Testis (tissue), 3 donors: ENCODE data around the gene FANCG. TPM values are rescaled to one million over a fixed set of nuclear protein-coding genes. Genes with fewer than 3 reads are reported as not detected.

Experiments
- DNase-seq: peaks from one replicate; pipeline ENCODE4 v3.0.0-alpha.2; 2019
- H3K27ac ChIP-seq, 2 donors: fragments of 200-600 bp; sonication (generic); one replicate each; pipeline ENCODE4 v1.5.1; 2019
- H3K27me3 ChIP-seq: fragments of 200-600 bp; sonication (generic); one replicate; pipeline ENCODE4 v1.5.1; 2019
- H3K36me3 ChIP-seq: fragments of 200-600 bp; sonication (generic); one replicate; pipeline ENCODE4 v1.5.1; 2017; ENCODE audit warnings: low read depth; ENCODE audit errors: missing control alignments
- H3K4me1 ChIP-seq: fragments of 200-600 bp; sonication (generic); one replicate; pipeline ENCODE4 v1.5.1; 2019
- H3K4me3 ChIP-seq, 2 donors: fragments of 200-600 bp; sonication (generic); one replicate each; pipeline ENCODE4 v1.5.1; 2017 to 2019
- H3K9me3 ChIP-seq: fragments of 200-600 bp; sonication (generic); one replicate; pipeline ENCODE4 v1.5.1; 2017
- POLR2A ChIP-seq: fragments of 450-650 bp; IDR thresholded peaks from one replicate; pipeline ENCODE4 v1.6.1; 2017; ENCODE audit warnings: antibody characterized with exemption, mild to moderate bottlenecking, moderate library complexity
- WGBS, 2 donors: methylation state at CpG; one replicate each; pipeline ENCODE4 v1.1.5; 2018; 5-methylcytosine and 5-hydroxymethylcytosine counted together
- intact Hi-C: fragments of 100-400 bp; cut with DNase I; formaldehyde crosslinking; loops from one replicate; pipeline ENCODE4 v1.15.1; 2023; ENCODE audit warnings: low total_unique reads
- polyA plus RNA-seq: library from polyadenylated mRNA; stranded (reverse); fragments of 350-450 nt; fragmentation: Illumina TruSeq; extraction: RNeasy Lipid Tissue Mini Kit (QIAGEN cat#74804); gene quantifications from one replicate; pipeline ENCODE4 v1.2.3, GENCODE V29; 2014; ENCODE audit warnings: low read depth, low replicate concordance; ENCODE audit not compliant: insufficient read depth
- total RNA-seq, 2 donors: library from RNA; depleted of rRNA; stranded (reverse); fragments of >200 nt; gene quantifications; one replicate each; pipeline ENCODE4 v1.2.3, GENCODE V29; 2016
- TF ChIP-seq, protein P1 (sequence below), 3 experiments: fragments of 450-650 bp in 2 of 3; fragments of 200-600 bp in 1 of 3; sonication (generic) in 1 of 3; IDR thresholded peaks; one replicate each; pipeline ENCODE4 v1.5.1; 2016 to 2019; ENCODE audit warnings: antibody characterized with exemption in 3 of 3, mild to moderate bottlenecking in 2 of 3, moderate library complexity in 1 of 3

The FANCG gene
- total and polyA plus RNA-seq, 3 donors from 2014 or later: 25.5 to 57.2 (median 32.3) TPM

DNA sequence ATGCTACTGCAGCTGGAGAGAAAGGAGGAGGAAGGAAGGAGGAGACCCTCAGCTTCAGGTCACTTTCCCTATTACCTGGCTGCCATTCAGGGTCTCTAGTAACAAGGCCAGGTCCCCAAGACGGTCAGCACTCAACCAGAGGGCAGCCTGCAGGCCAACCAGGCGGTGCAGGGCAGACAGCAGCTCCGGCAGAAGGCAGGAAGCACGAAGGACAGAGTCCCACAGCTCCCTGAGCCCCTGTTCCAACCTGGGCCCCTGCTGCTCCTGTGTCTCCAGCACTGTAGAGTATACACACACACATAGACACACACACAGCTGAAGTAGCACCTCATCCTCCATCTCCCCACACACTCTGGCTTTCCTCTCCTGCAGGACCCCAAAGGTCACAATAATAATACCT is 1.7 kb downstream of the FANCG start:
- intact Hi-C loops: no loop called here
- H3K9me3 ChIP-seq: no peaks in the 10 kb centered on the region
- no peak overlapping the region for H3K4me3 ChIP-seq
- WGBS, 2 donors: 76% methylated on average over 4 of the region's 4 CpGs; no CpG with 5 or more reads in 1 of the 2 donors
- no peak overlapping the region for H3K27ac ChIP-seq
- no peaks in the 10 kb centered on the region for H3K27me3 ChIP-seq
- H3K36me3 ChIP-seq: no peaks in the 10 kb centered on the region
- H3K4me1 ChIP-seq: peaks cover 8% of the 10 kb centered on the region
- TF ChIP-seq, protein P1, sequence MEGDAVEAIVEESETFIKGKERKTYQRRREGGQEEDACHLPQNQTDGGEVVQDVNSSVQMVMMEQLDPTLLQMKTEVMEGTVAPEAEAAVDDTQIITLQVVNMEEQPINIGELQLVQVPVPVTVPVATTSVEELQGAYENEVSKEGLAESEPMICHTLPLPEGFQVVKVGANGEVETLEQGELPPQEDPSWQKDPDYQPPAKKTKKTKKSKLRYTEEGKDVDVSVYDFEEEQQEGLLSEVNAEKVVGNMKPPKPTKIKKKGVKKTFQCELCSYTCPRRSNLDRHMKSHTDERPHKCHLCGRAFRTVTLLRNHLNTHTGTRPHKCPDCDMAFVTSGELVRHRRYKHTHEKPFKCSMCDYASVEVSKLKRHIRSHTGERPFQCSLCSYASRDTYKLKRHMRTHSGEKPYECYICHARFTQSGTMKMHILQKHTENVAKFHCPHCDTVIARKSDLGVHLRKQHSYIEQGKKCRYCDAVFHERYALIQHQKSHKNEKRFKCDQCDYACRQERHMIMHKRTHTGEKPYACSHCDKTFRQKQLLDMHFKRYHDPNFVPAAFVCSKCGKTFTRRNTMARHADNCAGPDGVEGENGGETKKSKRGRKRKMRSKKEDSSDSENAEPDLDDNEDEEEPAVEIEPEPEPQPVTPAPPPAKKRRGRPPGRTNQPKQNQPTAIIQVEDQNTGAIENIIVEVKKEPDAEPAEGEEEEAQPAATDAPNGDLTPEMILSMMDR (IDR thresholded peaks at IDR 0.05): no peak
- no peak for TF ChIP-seq POLR2A
- no peak for DNase-seq

DNA sequence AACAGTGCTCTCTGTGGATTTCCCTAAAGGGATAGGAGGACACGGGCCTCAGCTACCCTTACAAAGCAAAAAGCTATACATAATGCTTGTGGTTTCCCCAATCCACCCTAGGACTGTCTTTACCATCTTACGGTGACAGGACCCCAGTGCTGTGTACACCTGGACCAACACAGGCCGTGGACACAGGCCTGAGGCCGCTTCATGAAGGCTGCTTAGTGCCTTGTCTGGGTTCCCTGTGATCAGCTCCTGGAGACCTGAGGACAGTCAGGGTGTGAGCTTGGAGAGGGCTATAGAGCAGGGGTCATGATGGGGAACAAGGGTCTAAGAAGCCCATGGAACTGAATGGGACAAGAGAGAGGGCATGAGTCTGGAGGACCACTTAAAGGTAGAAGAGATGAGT is 2.9 kb downstream of the FANCG start:
- Histone ChIP-seq H3K27ac (no peak overlapping the region), H3K27me3 (no peaks in the 10 kb centered on the region), H3K4me1 (peaks cover 10% of the 10 kb centered on the region), H3K9me3 (no peaks in the 10 kb centered on the region), H3K4me3 (no peak overlapping the region), H3K36me3 (no peaks in the 10 kb centered on the region)
- no peak for TF ChIP-seq POLR2A
- TF ChIP-seq, protein P1 (IDR thresholded peaks at IDR 0.05): no peak
- intact Hi-C loops: no loop called here
- no peak for DNase-seq
- 95 to 97% methylated on average over 4 of the region's 4 CpGs for WGBS, 2 donors

DNA sequence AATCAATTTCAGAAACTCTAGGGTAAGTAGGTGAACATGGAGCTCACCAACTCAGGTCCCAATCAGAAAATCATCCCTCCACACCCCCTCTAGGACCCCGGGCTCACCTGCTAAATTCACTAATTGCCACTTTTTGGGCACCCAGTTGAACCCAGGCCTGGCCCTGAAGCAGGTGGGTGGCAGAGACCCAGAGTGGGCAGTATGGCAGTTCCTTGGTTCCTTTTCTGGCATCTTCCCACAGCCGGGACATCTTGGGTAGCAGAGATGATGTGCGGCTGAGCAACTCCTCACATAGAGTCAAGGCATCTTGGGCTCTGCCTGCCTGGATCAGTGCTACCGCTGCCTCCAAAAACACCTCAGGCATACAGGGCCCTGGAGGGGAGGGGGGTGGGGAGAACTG is 4.4 kb downstream of the FANCG start:
- intact Hi-C loops: no loop called here
- Histone ChIP-seq H3K27me3 (no peaks in the 10 kb centered on the region), H3K36me3 (no peaks in the 10 kb centered on the region), H3K27ac (no peak overlapping the region), H3K4me3 (no peak overlapping the region), H3K9me3 (no peaks in the 10 kb centered on the region), H3K4me1 (peaks cover 15% of the 10 kb centered on the region)
- 86 to 96% methylated on average over 1 to 4 of the region's 4 CpGs for WGBS, 2 donors
- no peak for TF ChIP-seq POLR2A
- TF ChIP-seq, protein P1 (IDR thresholded peaks at IDR 0.05): no peak
- no peak for DNase-seq

- Histone ChIP-seq H3K27me3 (no peaks in the 10 kb centered on the region), H3K27ac (no peak overlapping the region), H3K36me3 (no peaks in the 10 kb centered on the region), H3K4me3 (no peak overlapping the region), H3K9me3 (no peaks in the 10 kb centered on the region), H3K4me1 (peaks cover 21% of the 10 kb centered on the region)
- TF ChIP-seq, protein P1 (IDR thresholded peaks at IDR 0.05): no peak
- TF ChIP-seq POLR2A: no peak
- DNase-seq: no peak
- WGBS, 2 donors: 95% methylated on average over 7 to 8 of the region's 8 CpGs
- intact Hi-C loops: no loop called here
These were observed 5.0 kb downstream of the FANCG start for GRCh38 chr9:35074791-35075190.

GRCh38 chr9:35074141-35074540 is 5.6 kb downstream of the FANCG start:
- peaks cover 25% of the 10 kb centered on the region for H3K4me1 ChIP-seq
- H3K9me3 ChIP-seq: no peaks in the 10 kb centered on the region
- no peak overlapping the region for H3K4me3 ChIP-seq
- 92 to 95% methylated on average over 6 of the region's 6 CpGs for WGBS, 2 donors
- no peaks in the 10 kb centered on the region for H3K27me3 ChIP-seq
- no peak overlapping the region for H3K27ac ChIP-seq
- DNase-seq: no peak
- intact Hi-C loops: no loop called here
- H3K36me3 ChIP-seq: no peaks in the 10 kb centered on the region
- no peak for TF ChIP-seq POLR2A
- TF ChIP-seq, protein P1 (IDR thresholded peaks at IDR 0.05): no peak
